DMS114 treated with DMSO at 0.1 percent for 48 hours (cell line): ENCODE results near the gene REEP5.
A peak's percentile ranks its signal among the peaks of the same experiment; 100 is the strongest.
"Not testable (repeated sequence)": the region's sequence is repeated elsewhere in the genome, so short reads cannot be mapped to it uniquely, and the experiment has no call there.

Experiments
- DNase-seq: peaks from one replicate; lab custom pipeline; 2025; ENCODE audit not compliant: unreplicated experiment; lab: John Stamatoyannopoulos, UW

The REEP5 gene

DNA sequence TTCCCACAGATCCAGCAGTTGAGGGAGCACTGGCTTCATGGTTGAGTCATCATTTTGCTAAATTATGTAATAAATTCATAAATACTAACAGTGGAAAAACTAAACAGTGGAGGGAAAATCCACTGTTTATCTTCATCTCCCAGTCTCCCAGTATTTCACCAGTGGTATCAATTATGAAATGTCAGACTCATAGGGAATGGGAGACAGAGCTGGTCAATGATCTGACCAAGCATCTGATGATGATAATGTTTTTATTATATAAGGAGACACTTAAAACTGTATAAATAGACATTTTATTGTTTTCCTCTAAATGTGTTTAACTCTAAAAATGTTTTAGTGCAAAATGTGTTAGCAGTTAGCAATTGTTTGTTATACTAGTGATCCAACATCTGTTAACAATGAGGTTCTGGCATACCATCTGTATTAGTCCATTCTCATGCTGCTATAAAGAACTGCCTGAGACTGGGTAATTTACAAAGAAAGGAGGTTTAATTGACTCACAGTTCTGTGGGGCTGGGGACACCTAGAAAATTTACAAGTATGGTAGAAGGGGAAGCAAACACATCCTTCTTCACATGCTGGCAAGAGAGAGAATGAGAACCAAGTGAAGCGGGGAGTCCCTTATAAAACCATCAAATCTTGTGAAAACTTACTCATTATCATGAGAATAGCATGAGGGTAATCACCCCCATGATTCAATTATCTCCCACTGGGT lies 11.8 kb upstream of the REEP5 start:
- DNase-seq, result no peak

DNA sequence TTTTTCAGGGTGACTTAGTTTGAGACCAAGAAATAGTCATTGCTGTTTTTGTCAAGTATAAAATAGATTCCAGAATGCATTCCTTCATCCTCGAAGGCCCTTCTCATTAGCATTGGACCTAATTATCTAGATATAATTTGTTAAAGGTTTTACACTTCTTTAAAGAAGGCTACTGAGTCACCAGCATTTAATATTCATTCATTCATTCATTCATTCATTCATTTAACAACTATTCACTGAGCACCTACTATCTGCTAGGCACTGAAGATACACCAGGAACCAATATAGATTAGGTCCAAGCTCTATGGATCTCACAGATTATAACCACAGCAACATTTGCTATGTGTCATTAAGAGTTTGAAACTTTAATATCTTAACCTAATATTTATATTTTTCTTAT lies 11.1 kb upstream of the REEP5 start:
- no peak for DNase-seq

DNA sequence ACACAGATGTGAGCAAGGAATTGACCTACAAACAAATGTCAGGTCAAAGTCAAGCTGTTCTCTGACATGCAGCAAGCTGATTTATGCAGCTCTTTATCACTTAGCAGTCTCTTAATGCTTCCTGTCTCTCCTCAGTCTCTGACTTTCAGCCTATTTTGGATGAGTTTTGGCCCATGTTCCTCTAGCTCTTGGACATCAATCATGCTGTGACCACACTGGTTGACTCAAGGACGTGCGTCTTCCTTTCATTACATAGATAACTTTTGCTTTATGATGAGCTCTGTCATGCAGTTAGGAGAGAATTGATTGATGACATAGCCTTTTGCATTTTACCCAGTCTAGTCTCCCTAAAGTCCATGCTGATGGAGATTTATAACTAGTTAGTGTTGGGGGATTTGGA lies 9.4 kb upstream of the REEP5 start:
- no peak for DNase-seq

DNA sequence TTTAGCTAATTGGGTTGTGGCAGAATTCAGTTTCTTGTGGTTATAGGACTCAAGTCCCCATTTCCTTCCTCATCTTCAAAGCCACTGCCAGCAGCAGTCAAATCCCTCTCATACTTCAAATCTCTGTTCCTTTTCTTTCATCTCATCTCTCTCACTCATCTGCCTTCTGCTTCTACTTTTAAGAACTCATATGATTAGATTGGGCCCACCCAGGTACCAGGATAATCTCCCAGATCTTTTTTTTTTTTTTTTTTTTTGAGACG lies 8.0 kb upstream of the REEP5 start:
- DNase-seq, result no peak

DNA sequence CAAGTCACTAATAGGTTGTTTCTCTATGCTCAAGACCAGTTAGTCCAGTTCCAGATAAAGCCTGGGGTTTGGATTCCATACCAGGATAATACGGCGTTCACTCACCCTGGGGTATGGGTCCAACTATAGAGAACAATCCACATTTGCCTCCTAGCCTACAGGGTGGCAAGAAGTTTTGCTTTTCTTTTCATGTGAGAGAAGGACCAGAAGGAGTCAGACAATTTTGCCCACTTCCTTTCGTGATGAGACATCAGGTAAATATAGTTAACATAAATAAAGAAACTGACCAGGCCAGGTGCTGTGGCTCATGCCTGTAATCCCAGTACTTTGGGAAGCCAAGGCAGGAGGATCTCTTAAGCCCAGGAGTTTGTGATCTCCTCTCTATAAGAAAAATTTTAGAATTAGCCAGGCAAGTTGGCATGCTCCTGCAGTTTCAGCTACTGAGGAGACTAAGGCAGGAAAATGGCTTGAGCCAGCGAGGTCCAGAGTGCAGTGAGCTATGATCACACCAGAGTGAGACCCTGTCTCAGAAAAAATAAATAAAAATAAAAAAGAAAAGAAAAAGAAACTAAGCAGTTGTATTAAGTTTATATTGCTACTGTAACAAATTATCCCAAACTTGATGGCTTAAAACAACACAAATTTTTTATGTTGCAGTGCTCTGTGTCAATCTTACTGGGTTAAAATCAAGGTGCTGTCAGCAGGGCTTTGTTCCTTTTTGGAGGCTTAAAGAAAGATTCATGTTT lies 7.5 kb upstream of the REEP5 start:
- no peak for DNase-seq

DNA sequence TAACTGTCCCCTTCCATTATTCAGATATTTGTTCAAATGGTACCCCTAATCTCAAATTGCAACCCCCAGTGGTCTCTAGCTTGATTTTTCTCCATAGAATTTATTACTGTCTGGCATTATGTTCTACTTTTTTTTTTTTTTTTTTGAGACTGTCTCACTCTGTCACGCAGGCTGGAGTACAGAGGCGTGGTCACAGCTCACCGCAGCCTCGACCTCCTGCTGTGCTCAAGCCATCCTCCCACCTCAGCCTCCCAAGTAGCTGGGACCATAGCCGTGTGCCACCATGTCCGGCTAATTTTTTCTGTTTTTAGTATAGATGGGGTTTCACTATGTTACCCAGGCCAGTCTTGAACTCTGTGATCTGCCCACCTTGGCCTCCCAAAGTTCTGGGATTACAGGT lies 2.0 kb upstream of the REEP5 start:
- DNase-seq, result no peak

DNA sequence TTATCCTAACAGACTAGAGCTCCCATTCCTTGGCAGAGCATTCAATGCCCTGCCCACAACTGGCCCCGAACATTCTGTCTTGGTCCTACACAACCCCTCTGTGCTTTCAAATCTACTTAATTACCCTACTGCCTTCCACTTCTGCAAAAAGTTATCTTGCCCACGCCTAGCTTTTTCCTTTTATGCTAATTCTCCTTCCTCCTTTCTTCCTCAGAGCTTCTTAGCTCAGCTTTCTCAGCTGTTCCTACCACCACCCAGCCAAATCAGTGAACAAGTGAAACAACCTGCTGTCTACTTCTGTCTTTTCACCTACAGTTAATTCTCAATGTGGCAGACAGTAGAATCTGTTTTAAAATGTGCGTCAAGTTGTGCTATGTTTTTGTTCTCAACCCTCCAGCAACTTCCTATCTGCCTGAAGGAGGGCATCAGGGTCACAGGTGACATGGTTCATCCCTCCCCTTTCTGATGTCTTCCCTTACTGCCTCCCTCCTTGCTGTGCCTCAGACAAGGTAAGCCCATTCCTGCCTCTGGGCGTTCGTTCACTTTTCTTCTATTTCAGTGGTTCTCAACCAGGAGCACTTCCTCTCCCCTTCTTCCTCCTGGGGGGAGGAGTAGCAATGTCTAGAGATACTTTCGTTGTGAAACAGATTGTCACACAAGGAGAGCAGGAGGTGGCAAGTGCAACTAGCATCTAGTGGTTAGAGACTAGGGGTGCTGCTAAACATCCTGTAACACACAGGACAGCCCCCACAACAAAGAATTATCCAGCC lies 1.3 kb upstream of the REEP5 start:
- no peak for DNase-seq

DNA sequence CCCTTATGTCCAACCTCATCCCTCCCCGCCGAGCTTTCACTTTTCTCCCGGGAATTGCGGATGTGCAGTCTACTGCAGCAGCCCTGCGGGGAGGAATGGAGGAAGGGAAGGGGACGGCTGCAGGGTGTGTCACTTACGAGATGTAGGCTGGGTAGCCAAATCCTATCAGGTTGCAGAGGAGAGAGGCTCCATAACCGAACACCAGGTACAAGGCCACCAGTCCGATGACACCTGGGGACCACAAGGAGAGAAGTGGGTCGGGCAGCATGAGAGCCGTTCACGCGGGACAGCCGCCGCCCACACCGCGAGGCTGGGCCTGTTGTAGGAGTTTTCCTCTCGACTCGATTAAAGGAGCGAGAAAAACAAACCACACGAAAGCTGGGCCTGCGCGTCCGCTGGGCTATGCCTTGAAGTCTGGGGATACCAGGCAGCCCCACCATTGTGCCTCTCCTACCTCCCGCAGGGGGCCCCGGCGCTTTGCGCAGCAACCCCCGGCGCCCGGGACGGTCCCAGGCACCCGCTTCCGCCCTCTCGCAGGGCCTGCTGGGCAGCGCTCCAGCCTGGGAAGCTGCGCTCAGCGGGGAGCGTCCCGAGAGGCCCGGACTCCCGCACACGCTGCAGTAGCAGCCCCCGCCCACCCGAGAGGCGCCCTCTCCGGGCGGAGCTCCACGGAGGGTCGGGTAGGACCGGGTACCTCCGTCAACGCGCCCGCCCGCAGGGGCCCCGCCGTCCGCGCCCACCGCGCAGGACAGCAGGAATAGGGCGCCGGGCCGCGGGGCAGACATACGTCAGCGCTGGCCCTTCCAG lies 798 bp downstream of the REEP5 start:
- DNase-seq, result peak; percentile 36

DNA sequence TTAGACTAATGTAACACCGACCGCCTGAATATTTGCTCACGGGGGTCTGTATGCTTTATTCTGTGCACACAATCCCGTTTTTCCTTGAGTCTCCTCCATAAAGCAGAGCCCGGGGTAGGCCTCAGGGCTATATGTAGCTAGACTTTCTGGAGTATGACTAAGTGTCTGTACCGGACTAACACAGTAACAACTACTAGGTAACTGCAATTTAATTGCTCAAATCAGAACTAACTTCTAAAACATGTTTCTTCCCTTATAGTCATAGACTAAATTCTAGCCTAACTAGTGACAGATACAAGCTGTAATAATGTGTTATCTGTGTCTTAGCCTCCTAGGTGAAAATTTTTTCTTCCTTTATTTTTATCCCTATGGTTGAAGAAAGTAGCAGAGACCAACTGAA lies 2.1 kb downstream of the REEP5 start:
- no peak for DNase-seq

DNA sequence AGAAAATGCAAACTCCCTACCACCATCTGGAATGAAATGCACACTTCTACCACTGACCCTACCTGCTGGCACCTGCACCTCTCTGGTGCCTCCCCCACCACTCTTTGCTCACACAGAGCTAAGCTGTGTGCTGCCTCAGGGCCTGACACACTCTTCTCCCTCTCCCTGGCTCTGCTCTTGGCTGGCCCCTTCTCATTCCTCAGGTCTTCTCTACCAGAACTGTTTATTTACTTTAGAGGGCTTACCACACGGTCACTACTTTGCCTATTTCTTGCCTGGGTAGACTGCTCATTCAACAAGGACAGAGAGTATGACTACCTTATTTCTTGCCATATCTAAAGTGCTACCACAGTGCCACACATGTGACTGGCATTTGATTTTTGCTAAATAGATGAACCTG lies 3.3 kb downstream of the REEP5 start:
- DNase-seq, result no peak

DNA sequence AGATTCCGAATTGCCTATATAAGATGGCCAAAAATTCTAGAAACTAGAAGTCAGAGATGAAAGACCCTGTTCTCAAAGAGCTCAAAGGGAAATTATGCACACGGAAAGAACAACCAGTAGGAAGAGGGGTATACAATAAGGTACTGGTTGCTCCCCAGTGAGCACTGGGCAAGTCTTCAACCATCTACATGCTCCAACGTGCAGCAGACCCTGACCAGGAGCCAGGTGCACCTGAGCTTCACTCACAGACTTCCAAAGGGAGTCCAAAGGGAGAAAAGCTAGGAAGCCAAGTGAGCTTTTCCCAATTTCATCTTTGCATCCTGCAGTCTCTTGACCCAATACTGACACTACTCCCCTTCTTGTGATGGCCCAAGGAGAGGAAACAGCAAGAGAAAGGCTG lies 3.9 kb downstream of the REEP5 start:
- no peak for DNase-seq

DNA sequence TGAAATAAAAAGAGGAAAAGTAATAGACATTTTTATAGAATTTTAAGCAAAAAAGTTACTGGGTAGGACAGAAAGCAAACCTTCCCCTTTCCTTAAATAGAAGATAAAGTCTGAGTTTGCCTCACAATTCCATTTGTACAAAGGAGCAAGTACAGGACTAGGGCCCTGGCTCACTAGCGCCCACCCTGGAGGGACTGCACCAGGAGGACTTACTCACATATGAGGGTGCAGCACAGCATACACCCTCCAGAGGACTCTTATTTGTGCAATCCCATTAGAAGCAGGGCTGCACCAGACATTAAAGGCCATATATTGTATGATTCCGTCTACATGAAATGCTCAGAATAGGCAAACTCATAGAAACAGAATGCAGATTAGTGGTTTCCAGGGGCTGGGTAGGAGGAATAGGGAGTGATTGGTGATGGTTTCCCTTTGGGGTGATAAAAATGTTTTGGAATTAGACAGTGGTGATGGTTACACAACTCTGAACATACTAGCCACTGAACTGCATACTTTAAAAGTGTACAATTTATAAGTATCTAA lies 4.5 kb downstream of the REEP5 start:
- DNase-seq, result no peak

DNA sequence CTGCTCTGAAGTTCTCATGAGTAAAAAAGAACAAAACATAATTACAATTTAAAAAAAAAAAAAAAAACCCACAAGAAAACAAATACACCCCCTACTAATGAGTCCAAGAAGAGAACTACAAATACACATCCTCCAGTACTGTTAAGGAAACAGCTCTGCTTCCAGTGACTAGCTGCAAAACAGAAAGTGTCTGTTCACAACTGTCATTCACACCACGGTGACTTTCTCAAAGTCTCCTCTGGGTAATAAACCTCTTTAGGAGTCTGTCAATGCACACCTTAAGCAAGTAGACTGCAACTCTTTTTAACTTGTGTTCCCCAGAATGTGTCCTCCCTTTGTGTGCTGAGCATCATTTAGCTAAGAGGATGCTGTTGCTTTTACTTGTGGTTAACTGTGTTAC lies 6.2 kb downstream of the REEP5 start:
- no peak for DNase-seq

DNA sequence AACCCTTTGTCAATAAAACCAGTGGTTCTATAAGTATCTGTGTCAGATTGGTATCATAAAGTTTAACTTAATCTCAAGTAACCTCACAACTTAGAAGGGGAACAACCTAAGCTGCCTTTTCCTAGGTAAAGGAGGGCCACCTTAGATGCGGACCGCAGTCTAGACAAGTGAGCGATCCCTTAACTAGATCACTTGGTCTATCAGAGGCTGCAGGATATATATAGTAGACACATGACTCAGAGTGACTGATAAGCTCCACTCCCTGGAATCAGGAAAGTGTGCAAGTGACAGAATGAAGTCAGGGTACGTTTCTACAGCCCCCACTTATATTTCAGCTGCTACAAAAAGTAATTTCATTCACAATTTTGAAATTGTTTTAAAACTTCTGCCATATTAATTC lies 7.4 kb downstream of the REEP5 start:
- DNase-seq, result no peak

DNA sequence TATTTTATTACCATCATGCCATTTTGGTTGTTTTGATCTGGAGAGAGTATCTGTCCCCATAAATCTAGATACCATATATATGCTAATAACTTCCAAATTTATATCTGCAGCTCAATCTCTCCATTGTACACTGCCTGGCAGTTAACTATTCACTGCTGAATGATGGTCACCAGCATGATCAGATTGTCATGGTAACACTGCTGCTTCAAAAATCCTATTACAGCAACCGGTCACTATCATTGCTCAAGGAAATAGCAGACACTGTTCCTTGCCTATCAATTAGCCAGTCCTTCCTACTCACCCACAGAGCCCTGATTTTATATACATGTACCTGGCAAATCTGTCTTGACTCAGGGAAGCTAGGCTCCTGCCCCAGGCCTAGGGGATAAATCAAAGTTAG lies 11.5 kb downstream of the REEP5 start:
- DNase-seq, result no peak

DNA sequence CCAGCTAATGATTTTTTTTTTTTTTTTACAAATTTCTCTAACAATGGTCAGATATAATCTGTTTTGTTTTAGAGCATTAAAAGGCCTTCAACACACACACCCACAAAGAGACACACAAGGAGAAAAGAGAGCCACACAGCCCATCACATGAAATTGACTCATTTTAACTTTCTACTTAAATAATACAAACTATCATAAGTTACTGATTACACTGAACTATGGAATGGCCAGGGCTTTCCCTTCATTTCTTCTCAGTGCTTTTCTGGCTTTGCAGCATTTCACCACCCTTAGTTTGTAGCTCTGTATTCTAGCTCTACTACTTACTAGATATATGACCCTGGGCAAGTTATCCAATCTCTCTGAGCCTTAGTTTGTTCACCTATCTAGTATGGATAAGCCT lies 13.2 kb downstream of the REEP5 start:
- DNase-seq, result no peak

DNA sequence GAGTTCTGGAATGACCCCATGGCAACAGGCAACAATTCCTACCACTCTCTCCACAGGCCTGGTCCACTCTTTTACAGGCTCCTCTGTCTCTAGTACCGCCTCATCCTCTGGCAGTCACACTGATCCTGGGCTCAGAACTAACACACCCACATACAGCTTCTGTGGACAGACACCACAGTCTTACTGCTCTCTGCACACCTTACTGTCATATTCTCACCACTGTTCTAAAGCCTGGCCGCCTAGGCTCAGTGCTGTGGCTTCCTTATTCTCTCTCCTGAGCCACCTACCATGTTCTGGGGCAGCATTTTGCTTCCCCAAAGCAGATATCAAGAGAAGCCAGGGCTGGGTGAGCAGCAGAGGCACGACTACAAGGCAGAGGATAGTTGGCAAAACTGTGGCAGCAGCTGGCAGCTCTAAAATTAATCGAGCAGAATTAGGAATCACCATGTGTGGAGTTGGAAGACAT lies 14.8 kb downstream of the REEP5 start:
- DNase-seq, result no peak

DNA sequence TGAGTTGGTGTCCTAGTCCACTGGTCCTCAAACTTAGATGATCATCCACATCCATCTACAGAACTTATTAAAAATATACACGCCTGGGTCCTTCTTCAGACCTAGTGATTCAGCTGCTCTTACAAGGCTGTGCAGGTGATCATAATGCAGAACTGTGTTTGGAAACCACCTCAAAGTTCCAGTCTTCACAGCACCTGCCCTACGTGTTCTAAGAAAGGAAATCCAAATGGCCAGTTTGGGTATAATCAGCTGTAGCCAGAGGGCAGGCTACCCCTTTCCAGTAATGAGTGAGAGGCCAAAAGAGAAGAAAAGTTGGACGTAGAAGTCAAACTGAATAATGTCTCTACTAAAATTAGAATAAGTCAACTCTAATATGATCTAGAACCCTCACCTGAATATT lies 15.4 kb downstream of the REEP5 start:
- no peak for DNase-seq

DNA sequence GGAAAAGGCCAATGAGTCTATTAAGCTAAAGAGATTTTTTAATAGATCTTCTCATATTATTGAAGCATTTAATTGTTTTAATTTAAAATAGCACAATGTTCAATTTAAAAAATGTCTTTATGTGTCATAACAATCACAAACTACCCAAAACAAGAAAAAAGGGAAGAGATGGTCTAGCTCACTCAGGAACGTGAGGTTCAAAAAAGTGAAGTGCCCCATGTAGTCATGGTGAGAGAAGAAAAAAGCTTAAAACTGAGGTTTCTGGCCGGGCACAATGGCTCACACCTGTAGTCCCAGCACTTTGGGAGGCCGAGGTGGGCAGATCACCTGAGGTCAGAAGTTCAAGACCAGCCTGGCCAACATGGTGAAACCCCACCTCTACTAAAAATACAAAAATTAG lies 17.0 kb downstream of the REEP5 start:
- DNase-seq, result not testable (repeated sequence)

DNA sequence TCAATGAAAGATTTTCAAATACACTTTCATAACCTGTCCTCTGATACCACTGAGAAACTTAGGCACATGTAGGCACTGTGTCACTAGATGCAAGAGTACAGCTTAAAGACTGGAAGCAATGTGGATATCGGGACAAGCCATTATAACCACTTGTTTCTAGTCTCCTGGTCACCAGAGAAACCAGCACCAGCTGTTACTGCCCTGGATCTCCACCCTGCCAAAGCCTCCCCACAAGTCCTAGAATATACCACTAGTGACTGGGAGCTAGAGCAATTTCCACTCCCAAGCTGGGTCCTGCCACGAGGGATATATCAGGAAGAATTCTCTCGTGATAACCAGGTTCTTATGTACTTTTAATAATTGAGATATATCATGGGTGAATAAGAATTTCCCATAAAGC lies 19.5 kb downstream of the REEP5 start:
- DNase-seq, result no peak

DNA sequence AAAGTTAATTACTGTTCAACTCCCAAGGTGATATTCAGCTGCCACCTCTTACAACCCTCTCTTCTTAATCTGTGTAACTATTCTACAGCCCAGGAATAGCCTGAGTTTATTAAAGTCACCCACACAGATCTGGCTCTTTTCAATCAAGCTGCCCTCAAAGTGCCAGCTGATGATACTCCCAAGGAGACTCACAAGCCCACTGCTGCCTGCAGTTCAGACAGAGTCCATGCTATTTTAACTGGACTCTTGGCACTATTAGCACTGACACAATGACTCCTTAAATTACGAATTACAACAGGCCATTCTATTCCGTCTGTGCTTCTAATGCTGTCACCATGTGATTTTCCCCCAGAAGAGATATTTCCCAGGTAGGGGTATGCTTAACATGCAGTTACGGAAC lies 26.3 kb downstream of the REEP5 start:
- DNase-seq, result no peak
